ENCODE measurements around the gene CHD9.
"Not testable (repeated sequence)": the region's sequence is repeated elsewhere in the genome, so short reads cannot be mapped to it uniquely, and the experiment has no call there.

The CHD9 gene, protein sequence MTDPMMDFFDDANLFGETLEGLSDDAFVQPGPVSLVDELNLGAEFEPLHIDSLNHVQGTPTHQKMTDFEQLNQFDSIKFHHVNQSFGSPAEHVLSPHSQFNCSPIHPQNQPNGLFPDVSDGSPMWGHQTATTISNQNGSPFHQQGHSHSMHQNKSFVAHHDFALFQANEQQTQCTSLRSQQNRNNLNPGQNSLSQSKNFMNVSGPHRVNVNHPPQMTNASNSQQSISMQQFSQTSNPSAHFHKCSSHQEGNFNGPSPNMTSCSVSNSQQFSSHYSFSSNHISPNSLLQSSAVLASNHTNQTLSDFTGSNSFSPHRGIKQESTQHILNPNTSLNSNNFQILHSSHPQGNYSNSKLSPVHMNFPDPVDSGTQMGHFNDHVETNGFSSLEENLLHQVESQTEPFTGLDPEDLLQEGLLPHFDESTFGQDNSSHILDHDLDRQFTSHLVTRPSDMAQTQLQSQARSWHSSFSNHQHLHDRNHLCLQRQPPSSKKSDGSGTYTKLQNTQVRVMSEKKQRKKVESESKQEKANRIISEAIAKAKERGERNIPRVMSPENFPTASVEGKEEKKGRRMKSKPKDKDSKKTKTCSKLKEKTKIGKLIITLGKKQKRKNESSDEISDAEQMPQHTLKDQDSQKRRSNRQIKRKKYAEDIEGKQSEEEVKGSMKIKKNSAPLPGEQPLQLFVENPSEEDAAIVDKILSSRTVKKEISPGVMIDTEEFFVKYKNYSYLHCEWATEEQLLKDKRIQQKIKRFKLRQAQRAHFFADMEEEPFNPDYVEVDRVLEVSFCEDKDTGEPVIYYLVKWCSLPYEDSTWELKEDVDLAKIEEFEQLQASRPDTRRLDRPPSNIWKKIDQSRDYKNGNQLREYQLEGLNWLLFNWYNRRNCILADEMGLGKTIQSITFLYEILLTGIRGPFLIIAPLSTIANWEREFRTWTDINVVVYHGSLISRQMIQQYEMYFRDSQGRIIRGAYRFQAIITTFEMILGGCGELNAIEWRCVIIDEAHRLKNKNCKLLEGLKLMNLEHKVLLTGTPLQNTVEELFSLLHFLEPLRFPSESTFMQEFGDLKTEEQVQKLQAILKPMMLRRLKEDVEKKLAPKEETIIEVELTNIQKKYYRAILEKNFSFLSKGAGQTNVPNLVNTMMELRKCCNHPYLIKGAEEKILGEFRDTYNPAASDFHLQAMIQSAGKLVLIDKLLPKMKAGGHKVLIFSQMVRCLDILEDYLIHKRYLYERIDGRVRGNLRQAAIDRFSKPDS (N-terminal part only)
- total RNA-seq = 95.6 to 129 (median 108) reads per million in 4 donors

- peak; percentile 49 to 83 (median 54) for DNase-seq
Measured at GRCh38 chr16:53054670-53055485, at the start of gene CHD9. Gene CHD9 (plus strand): TSS chr16:53054991. CDS start chr16:53156090, 101,099 bp downstream.

- DNase-seq = no peak
Measured at GRCh38 chr16:53007095-53007494, 47.7 kb upstream of the CHD9 start.

- no peak for DNase-seq
Measured at GRCh38 chr16:53014287-53014686, 40.5 kb upstream of the CHD9 start.

- DNase-seq = no peak
Measured at GRCh38 chr16:53018834-53019416, 35.9 kb upstream of the CHD9 start.

GRCh38 chr16:53022374-53022773, 32.4 kb upstream of the CHD9 start:
- peak in 1 of 5 donors; percentile 2 for DNase-seq

DNA sequence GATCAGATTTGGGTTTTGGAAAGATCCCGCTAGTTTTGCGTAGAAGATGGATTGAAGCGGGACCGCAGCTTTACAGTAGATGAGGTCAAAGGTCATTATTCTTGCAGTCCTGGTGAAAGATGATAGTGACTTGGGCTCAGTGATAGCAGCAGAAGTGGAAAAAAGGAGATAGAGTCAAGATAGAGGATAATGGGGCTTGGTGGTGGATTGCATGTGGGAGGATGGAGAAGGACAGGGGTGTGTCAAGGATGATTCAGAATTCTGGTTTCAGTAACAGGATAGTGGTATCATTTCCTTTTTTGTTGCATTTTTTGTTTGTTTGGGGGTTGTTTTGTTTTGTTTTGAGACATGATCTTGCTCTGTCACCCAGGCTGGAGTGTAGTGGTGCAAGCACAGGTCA, 30.7 kb upstream of the CHD9 start:
- DNase-seq = no peak

DNA sequence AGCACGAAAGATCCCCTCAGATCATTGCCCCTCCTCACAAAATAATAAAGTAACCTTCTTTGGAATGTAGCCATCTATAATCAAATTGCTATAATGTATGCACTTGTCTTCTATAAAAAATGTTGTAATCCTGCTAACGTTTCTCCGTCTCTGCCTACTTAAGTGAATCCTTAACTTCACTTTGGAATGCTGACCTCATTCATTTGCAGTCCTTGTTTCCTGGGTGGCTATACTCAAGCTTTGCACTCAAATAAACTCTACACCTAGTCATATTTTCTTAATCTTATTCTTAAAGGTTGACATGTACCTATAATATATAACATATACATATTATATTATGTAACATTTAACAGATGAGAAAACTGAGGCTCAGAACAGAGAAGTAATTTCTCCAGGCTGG, 24.8 kb upstream of the CHD9 start:
- no peak for DNase-seq

DNA sequence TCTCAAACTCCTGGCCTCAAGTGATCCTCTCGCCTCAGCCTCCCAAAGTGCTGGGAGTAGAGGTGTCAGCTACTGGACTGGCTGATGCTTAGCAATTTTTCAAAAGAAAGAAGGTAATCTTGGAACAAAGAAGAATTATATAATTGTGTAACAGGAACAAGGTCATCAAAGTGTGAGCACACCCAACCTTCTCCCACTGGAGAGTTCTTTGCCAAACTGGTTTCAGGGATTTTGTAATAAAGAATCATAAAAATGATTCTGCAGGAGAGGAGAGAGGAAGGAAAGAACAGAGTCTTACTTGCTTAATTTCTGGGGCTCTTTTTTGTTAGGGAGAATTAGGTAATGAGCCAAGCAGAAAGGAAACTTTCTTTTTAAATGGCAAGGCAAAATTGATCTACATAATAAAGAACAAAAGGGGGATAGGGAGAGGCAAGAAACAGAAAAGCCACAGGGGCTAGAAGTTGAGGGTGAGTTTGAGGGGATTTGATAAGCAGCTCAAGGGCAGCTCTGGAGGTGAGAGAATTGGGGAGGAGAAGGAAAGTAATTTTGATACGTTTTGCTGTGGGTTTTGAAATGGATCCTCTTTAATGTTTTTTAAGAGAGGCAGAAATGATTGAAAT, 23.4 kb upstream of the CHD9 start:
- no peak for DNase-seq

DNA sequence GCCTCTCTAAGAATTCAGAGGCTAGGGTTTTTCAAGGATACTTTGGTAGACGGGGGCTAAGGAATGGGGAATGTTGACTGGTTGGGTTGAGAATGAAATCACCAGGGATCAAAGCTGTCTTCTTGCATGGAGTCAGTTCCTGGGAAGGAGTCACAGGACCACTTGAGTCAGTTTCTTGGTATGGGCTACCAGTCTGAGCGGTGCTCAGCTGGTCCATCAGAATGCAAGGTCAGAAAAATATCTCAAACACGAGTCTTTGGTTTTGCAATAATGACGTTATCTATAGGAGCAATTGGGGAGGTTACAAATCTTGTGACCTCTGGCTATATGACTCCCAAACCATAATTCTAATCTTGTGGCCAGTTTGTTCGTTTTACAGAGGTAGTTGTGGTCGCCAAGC, 20.5 kb upstream of the CHD9 start:
- no peak for DNase-seq

- DNase-seq = no peak
Measured at GRCh38 chr16:53035176-53035942, 19.4 kb upstream of the CHD9 start.

- no peak for DNase-seq
Measured at GRCh38 chr16:53036066-53036465, 18.7 kb upstream of the CHD9 start.

- not testable (repeated sequence) for DNase-seq
Measured at GRCh38 chr16:53036711-53037110, 18.1 kb upstream of the CHD9 start.

DNA sequence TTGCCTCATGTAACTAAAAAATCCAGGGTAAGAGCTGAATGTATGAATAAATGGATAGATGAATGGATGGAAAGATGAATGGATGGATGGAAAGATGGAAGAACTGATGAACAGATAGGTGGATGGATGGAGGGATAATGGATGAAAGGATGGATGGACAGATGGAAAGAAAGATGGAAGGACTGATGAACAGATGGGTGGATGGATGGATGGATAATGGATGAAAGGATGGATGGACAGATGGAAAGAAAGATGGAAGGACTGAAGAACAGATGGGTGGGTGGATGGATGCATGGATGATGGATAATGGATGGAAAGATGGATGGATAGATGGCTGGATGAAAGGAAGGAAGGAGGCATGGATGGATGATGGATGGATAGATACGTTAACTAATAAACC, 14.0 kb upstream of the CHD9 start:
- DNase-seq = no peak

DNA sequence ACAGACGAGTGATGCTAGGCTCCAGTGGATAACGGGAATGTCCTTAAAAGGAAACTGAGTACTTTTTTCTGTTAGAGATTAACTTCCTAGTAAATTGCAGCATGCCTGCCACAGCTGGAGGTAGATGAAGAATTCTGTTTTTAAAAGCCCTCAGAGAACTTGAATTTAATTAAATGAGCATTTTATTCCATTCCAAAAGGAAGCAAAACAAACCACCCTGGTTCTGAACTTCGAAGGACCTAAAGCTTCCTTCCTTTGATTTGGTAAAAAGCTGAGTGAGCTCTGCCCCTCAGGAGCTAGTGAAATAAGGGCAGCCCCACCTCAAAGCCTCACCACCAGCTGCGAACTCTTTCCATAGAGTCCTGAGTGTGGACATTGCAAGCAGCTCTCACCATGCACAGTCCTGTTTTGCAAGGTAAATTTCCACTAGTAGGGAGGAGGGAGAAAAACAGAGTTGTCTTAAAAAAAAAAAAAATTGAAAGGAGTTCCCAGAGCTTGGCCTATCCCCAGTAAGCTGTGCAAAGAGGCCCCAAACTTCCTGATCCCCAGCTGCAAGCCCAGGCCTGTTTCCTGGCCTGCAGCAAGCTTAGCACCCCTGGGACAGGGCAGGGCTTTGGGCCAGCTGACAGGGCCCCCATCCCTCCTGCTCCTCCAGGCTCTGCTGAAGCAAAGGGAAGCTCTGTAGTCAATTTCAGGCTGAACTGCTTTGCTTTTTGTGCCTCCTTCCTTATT, 13.3 kb upstream of the CHD9 start:
- no peak for DNase-seq

DNA sequence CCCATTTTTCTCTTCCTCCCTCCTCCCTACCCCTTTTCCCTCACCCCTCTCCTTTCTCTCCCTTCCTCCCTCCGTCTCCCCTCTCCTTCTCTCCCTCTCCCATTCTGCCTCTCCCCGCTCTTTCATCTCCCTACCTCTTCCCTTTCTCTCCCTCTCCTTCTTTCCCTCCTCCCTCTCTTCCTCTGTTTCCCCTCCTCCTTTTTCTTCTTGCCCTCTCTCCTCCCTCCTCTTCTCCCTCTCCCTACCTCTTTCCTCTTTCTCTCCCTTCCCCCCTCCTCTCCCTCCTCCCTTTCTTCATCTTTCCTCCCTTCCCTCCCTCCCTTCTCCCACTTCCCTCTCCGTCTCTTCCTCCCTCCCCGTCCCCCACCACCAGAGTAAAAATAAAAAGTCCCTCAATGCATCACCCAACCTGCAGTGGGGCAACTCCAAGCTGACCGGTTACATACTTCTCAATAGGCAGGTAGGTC, 12.5 kb upstream of the CHD9 start:
- DNase-seq = no peak

GRCh38 chr16:53043428-53043831, 11.4 kb upstream of the CHD9 start:
- DNase-seq = no peak

- DNase-seq = no peak
Measured at GRCh38 chr16:53043986-53044601, 10.7 kb upstream of the CHD9 start.

GRCh38 chr16:53045341-53046220, 9.2 kb upstream of the CHD9 start:
- DNase-seq = no peak
